Measurements from ENCODE around the gene CDH6.

DNA sequence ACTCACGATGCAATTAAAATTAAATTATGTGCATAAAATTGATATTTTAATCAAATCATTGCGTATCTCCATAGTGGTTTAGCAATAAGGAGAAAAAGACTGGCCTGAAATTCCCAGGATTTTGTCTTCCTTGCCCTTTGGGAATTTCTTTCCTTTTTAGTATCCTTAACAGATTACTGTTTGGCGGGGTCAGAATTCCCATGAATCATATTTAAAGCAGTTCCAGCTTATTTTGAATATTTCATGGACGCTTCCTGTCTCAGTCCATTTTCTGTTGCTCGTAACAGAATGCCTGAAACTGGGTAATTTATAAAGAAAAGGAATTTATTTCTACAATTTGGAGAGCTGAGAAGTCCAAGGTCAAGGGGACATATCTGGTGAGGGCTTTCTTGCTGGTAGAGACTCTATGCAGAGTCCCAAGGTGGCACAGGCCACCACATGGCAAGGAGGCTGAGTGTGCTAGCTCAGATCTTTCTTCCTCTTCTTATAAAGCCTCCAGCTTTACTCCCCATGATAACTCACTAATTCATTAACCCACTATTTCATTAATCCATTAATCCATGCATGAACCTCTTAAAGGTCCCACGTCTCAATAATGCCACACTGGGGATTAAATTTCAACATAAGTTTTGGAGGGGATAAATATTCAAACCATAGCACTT lies 37.8 kb downstream of the CDH6 start:
- TF ChIP-seq, protein P1, sequence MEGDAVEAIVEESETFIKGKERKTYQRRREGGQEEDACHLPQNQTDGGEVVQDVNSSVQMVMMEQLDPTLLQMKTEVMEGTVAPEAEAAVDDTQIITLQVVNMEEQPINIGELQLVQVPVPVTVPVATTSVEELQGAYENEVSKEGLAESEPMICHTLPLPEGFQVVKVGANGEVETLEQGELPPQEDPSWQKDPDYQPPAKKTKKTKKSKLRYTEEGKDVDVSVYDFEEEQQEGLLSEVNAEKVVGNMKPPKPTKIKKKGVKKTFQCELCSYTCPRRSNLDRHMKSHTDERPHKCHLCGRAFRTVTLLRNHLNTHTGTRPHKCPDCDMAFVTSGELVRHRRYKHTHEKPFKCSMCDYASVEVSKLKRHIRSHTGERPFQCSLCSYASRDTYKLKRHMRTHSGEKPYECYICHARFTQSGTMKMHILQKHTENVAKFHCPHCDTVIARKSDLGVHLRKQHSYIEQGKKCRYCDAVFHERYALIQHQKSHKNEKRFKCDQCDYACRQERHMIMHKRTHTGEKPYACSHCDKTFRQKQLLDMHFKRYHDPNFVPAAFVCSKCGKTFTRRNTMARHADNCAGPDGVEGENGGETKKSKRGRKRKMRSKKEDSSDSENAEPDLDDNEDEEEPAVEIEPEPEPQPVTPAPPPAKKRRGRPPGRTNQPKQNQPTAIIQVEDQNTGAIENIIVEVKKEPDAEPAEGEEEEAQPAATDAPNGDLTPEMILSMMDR (IDR thresholded peaks at IDR 0.05; ENCODE audit: insufficient read depth, low read length, poor library complexity, severe bottlenecking): no peak
- no peak for TF ChIP-seq EZH2phosphoT487 (conservative IDR thresholded peaks at IDR 0.05; ENCODE audit: low read length)

Measured in SU-DHL-6 (cell line).